ENCODE measurements around the gene SARM1.

SARM1 gene

GRCh38 chr17:28328325-28328724 lies 43.2 kb upstream of the SARM1 start:
- TF ChIP-seq, protein P1, sequence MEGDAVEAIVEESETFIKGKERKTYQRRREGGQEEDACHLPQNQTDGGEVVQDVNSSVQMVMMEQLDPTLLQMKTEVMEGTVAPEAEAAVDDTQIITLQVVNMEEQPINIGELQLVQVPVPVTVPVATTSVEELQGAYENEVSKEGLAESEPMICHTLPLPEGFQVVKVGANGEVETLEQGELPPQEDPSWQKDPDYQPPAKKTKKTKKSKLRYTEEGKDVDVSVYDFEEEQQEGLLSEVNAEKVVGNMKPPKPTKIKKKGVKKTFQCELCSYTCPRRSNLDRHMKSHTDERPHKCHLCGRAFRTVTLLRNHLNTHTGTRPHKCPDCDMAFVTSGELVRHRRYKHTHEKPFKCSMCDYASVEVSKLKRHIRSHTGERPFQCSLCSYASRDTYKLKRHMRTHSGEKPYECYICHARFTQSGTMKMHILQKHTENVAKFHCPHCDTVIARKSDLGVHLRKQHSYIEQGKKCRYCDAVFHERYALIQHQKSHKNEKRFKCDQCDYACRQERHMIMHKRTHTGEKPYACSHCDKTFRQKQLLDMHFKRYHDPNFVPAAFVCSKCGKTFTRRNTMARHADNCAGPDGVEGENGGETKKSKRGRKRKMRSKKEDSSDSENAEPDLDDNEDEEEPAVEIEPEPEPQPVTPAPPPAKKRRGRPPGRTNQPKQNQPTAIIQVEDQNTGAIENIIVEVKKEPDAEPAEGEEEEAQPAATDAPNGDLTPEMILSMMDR (IDR thresholded peaks at IDR 0.05): no peak

- TF ChIP-seq, protein P1 (IDR thresholded peaks at IDR 0.05): no peak
Measured at GRCh38 chr17:28330671-28331070, 40.8 kb upstream of the SARM1 start.

DNA sequence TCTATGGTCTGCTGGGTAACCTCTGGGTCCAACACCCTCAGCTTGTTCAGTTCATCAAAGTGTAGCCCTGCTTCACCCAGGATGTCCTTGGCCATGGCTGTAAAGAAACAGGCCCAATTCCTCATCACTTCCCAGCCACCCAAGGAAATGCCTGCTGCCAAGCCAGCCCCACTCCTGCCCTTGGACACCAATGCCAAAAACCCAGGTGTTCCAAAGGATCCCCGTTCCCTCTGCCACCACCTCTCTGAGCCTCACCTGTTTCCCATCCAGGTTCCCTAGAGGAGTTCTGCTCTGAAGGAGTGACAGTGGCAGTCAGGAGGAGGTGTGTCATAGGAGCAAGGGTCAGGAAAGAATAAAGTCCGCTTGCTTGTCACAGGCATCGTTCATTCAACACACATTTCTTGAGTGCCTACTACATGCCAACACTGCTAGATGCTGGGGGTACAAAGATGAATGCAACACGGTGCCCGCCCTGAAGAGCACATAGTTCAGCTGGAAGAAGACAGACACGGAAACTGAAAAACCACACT lies 39.5 kb upstream of the SARM1 start:
- TF ChIP-seq, protein P1 (IDR thresholded peaks at IDR 0.05): no peak

GRCh38 chr17:28333083-28333746 lies 38.3 kb upstream of the SARM1 start:
- TF ChIP-seq, protein P1 (IDR thresholded peaks at IDR 0.05): no peak

- TF ChIP-seq, protein P1 (IDR thresholded peaks at IDR 0.05): no peak
Measured at GRCh38 chr17:28334171-28334570, 37.3 kb upstream of the SARM1 start.

DNA sequence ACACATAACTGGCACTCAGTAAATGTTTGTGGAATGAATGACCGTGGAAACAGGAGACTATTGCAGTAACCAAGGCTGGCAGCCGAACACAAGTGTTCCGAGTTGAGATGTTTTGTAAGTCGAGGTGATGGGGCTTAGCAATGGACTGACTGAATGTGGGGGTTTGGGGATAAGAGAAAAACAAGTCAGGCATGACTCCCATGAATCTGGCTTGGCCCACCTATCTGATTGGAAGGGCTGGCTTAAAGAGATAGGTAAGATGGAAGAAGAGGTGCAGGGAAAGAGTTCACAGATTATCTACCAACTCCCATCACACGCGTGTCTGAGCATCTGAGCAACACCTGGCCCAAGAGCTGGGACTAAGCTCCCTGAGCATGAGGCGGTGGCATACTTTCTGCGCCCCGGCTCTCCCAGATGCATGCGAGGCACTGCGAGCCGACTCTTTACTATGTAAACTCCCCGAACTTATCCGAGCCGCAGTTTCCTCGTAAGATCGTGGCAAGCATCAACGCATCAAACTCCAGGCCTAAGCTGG lies 36.8 kb upstream of the SARM1 start:
- TF ChIP-seq, protein P1 (IDR thresholded peaks at IDR 0.05): no peak

DNA sequence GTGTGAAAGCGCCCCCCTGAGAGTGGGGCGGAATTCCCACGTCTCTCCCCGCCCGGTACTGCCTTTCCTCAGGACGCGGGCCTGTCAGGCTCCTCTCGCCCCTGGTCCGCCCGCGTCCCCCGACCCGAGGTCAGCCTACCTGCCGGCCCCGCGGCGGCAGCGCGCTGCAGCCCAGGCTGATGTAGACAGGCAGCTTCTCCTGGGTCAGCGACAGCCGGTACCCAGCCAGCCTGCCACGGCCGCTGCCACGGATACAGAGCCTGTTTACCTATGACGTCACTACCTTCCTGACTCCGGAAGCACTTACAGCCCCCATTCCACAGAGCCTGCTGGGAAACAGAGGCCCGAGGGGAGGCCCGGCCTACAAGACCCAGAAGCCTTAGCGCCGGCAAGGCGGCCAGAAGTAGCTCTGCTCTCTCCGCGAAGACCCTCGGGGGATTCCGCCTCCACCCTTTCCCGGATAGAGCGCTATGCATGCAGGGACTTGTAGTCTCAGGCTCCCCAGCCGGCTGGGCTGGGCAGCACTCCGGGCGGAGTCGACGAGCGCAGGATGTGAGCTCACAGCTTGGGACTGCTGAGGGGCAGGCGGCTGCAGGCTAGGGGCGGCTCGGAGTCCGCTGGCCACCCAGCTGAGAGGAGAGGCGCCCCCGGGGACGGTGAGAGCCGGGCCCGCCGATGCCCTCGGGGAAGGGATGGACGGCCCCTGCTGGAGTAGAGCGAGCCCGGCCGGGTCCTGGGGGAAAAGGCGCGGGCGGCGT lies 36.1 kb upstream of the SARM1 start, which contains the start of the genes IFT20 and TNFAIP1:
Gene IFT20 (minus strand): TSS at position 272 of the 758 bp plus-strand sequence. CDS start 3,487 bp downstream, outside the sequence.
Gene TNFAIP1 (plus strand): TSS at position 561 of the 758 bp plus-strand sequence. CDS start 3,761 bp downstream, outside the sequence.
- TF ChIP-seq, protein P1 (IDR thresholded peaks at IDR 0.05): no peak

All from LNCAP (cell line).